ENCODE data around the gene KLHL20.
A peak's percentile ranks its signal among the peaks of the same experiment; 100 is the strongest.

KLHL20 gene

GRCh38 chr1:173823781-173824314 is 109.1 kb downstream of the KLHL20 start:
- H3K4me2 ChIP-seq (ENCODE audit: low read depth, low read length, poor library complexity, severe bottlenecking): peak overlapping the region; percentile 99
- H3K4me3 ChIP-seq (ENCODE audit: low read length, poor library complexity, severe bottlenecking): peak overlapping the region; percentile 94
- H3K4me1 ChIP-seq (ENCODE audit: insufficient read depth, low read length, poor library complexity, severe bottlenecking): peaks cover 37% of the 10 kb centered on the region
- 0 out of 2 replicates have a peak, but pooled peaks cover 4% of the 10 kb centered on the region for H3K36me3 ChIP-seq (ENCODE audit: insufficient read depth, low read length)
- H4K20me1 ChIP-seq (ENCODE audit: insufficient read depth, low read length, poor library complexity, severe bottlenecking): peaks cover 22% of the 10 kb centered on the region
- H2AFZ ChIP-seq (ENCODE audit: low read length): peak overlapping the region; percentile 94
- H3K27me3 ChIP-seq (ENCODE audit: insufficient read depth, low read length, poor library complexity, severe bottlenecking): no peaks in the 10 kb centered on the region
- H3K9ac ChIP-seq (ENCODE audit: low read depth, low read length, poor library complexity, severe bottlenecking): peak overlapping the region; percentile 97
- H3K9me2 ChIP-seq (replicated peaks; ENCODE audit: low read depth, low read length): no peaks in the 10 kb centered on the region
- no peaks in the 10 kb centered on the region for H3F3A ChIP-seq (ENCODE audit: low read depth)
- H3K79me2 ChIP-seq (ENCODE audit: insufficient read depth, low read length): peaks cover 62% of the 10 kb centered on the region
- no peak for TF ChIP-seq EZH2phosphoT487 (IDR thresholded peaks at IDR 0.05; ENCODE audit: borderline replicate concordance)
- TF ChIP-seq, protein P1, sequence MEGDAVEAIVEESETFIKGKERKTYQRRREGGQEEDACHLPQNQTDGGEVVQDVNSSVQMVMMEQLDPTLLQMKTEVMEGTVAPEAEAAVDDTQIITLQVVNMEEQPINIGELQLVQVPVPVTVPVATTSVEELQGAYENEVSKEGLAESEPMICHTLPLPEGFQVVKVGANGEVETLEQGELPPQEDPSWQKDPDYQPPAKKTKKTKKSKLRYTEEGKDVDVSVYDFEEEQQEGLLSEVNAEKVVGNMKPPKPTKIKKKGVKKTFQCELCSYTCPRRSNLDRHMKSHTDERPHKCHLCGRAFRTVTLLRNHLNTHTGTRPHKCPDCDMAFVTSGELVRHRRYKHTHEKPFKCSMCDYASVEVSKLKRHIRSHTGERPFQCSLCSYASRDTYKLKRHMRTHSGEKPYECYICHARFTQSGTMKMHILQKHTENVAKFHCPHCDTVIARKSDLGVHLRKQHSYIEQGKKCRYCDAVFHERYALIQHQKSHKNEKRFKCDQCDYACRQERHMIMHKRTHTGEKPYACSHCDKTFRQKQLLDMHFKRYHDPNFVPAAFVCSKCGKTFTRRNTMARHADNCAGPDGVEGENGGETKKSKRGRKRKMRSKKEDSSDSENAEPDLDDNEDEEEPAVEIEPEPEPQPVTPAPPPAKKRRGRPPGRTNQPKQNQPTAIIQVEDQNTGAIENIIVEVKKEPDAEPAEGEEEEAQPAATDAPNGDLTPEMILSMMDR (conservative IDR thresholded peaks at IDR 0.05; ENCODE audit: low read length): no peak
- no peaks in the 10 kb centered on the region for H3K9me3 ChIP-seq (ENCODE audit: insufficient read depth, low read depth, low read length)

DNA sequence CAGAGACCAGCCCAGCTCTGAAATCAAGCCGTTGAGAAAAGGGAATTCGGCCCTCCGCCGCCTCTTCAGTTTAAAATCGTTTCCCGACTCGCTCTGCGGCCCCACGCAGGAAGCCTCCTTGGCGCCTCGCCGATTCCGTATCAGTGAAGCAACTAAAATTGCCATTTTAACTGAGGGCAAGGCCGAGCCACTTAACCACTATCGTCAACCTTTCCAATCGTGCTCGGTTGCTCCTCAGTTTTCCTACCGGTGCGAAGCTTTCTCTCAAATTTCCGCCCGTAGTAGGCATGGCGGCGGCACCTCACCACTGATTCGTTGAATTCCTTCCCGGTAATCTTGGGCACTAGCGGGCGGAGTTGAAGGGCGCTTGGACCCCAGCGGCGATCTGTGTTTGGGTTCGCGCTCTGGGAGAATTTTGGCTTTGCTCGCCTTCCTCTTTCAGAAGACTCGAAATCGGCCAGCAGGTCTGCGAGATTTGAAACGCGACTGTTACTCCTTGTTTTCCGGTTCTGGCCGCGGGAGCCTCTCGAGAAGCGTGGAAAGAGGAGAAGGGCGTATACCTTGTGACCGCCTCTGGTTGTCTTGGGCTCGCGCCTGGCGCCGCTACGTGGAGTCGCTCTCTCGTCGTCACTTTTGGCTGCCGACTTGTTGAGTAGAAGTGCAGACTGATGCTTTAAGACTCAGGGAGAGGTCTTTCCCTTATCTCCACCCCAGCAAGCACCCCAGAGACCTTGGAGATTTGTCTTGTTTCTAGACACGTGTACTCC is 109.7 kb downstream of the KLHL20 start, which contains the start of the genes CENPL and DARS2:
TSS of gene CENPL (minus strand) at position 569 of the 767 bp plus-strand sequence. CDS start 13,584 bp downstream, outside the sequence.
TSS of gene DARS2 (plus strand) at position 359 of the 767 bp plus-strand sequence. CDS start 557 bp downstream, outside the sequence.
- Histone ChIP-seq H3K27me3 (ENCODE audit: insufficient read depth, low read length, poor library complexity, severe bottlenecking) (no peaks in the 10 kb centered on the region), H3K4me1 (ENCODE audit: insufficient read depth, low read length, poor library complexity, severe bottlenecking) (peaks cover 37% of the 10 kb centered on the region), H2AFZ (ENCODE audit: low read length) (peak within 1 kb of the TSS; percentile 94), H3K9ac (ENCODE audit: low read depth, low read length, poor library complexity, severe bottlenecking) (peak within 1 kb of the TSS; percentile 97), H3F3A (ENCODE audit: low read depth) (no peaks in the 10 kb centered on the region), H3K9me2 (replicated peaks; ENCODE audit: low read depth, low read length) (no peaks in the 10 kb centered on the region), H3K79me2 (ENCODE audit: insufficient read depth, low read length) (peaks cover 55% of the 10 kb centered on the region), H3K4me3 (ENCODE audit: low read length, poor library complexity, severe bottlenecking) (peak within 1 kb of the TSS; percentile 94), H3K9me3 (ENCODE audit: insufficient read depth, low read depth, low read length) (no peaks in the 10 kb centered on the region), H3K4me2 (ENCODE audit: low read depth, low read length, poor library complexity, severe bottlenecking) (peak within 1 kb of the TSS; percentile 99), H4K20me1 (ENCODE audit: insufficient read depth, low read length, poor library complexity, severe bottlenecking) (peaks cover 22% of the 10 kb centered on the region), H3K36me3 (ENCODE audit: insufficient read depth, low read length) (no peaks in the 10 kb centered on the region)
- TF ChIP-seq, protein P1 (conservative IDR thresholded peaks at IDR 0.05; ENCODE audit: low read length): no peak
- no peak for TF ChIP-seq EZH2phosphoT487 (IDR thresholded peaks at IDR 0.05; ENCODE audit: borderline replicate concordance)

GRCh38 chr1:173827611-173828010 is 112.8 kb downstream of the KLHL20 start:
- H4K20me1 ChIP-seq (ENCODE audit: insufficient read depth, low read length, poor library complexity, severe bottlenecking): peaks cover 7% of the 10 kb centered on the region
- H3K27me3 ChIP-seq (ENCODE audit: insufficient read depth, low read length, poor library complexity, severe bottlenecking): no peaks in the 10 kb centered on the region
- no peak overlapping the region for H3K4me3 ChIP-seq (ENCODE audit: low read length, poor library complexity, severe bottlenecking)
- peaks cover 12% of the 10 kb centered on the region for H3K4me1 ChIP-seq (ENCODE audit: insufficient read depth, low read length, poor library complexity, severe bottlenecking)
- H3K9me2 ChIP-seq (replicated peaks; ENCODE audit: low read depth, low read length): no peaks in the 10 kb centered on the region
- H3K36me3 ChIP-seq (ENCODE audit: insufficient read depth, low read length): no peaks in the 10 kb centered on the region
- TF ChIP-seq, protein P1 (conservative IDR thresholded peaks at IDR 0.05; ENCODE audit: low read length): no peak
- TF ChIP-seq EZH2phosphoT487 (IDR thresholded peaks at IDR 0.05; ENCODE audit: borderline replicate concordance): no peak
- peak overlapping the region; percentile 34 for H3K9ac ChIP-seq (ENCODE audit: low read depth, low read length, poor library complexity, severe bottlenecking)
- no peaks in the 10 kb centered on the region for H3K9me3 ChIP-seq (ENCODE audit: insufficient read depth, low read depth, low read length)
- no peak overlapping the region for H2AFZ ChIP-seq (ENCODE audit: low read length)
- H3K79me2 ChIP-seq (ENCODE audit: insufficient read depth, low read length): peaks cover 24% of the 10 kb centered on the region
- H3K4me2 ChIP-seq (ENCODE audit: low read depth, low read length, poor library complexity, severe bottlenecking): peak overlapping the region; percentile 70
- no peaks in the 10 kb centered on the region for H3F3A ChIP-seq (ENCODE audit: low read depth)

Data from Loucy (cell line).